Measurements from ENCODE around the gene CORO6. TPM values are rescaled to one million over a fixed set of nuclear protein-coding genes. Genes with fewer than 3 reads are reported as not detected.

Gene CORO6
- total and polyA plus RNA-seq, 2 experiments from 2014 or later, result 3.7 to 6.5 TPM

DNA sequence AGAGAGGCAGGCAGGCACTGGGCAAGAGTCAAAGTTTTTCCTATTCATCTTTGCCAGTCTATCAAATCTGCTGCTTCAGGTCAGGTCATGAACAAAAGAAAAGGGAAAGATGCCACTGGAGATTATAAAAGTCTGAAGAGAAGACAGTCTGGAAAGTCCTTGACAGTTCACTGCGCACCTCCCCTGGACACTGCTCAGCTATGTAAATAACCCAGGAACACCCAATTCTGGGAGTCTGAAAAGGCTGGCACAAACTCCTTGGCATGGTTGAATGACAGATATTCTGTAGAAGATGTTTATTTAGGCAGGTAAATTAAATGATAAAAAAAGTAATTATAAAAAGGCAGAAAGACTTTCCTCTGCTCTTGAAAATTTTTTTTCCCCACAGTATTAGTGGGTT is 5.2 kb upstream of the CORO6 start:
- H3K9me2 ChIP-seq (ENCODE audit: insufficient read depth), result no peaks in the 10 kb centered on the region
- H3K27me3 ChIP-seq (replicated peaks; ENCODE audit: insufficient read depth), result no peaks in the 10 kb centered on the region
- H4K20me1 ChIP-seq (ENCODE audit: insufficient read depth), result no peaks in the 10 kb centered on the region
- H3K4me2 ChIP-seq (ENCODE audit: unreplicated experiment), result no peak overlapping the region
- peaks cover 8% of the 10 kb centered on the region for H3K4me1 ChIP-seq (ENCODE audit: insufficient read depth)
- no peak for TF ChIP-seq EZH2phosphoT487 (IDR thresholded peaks at IDR 0.05; ENCODE audit: insufficient read depth, low read depth)
- TF ChIP-seq EZH2 (IDR thresholded peaks at IDR 0.05; ENCODE audit: insufficient read depth, poor library complexity, severe bottlenecking), result no peak
- H2AFZ ChIP-seq, result no peak overlapping the region
- no peaks in the 10 kb centered on the region; the same call in 1 of the 2 replicates for H3K36me3 ChIP-seq (ENCODE audit: low read depth)
- WGBS, 2 experiments (ENCODE audit: low coverage in 1 of 2, low lambda C conversion rate in 2 of 2, missing lambda C conversion rate in 2 of 2), result 87 to 94% methylated on average over 1 of the region's 1 CpG
- no peaks in the 10 kb centered on the region for H3K79me2 ChIP-seq (ENCODE audit: insufficient read depth)
- H3K9ac ChIP-seq, result no peak overlapping the region
- DNase-seq, result no peak
- H3K27ac ChIP-seq, result no peak overlapping the region
- no peak overlapping the region for H3K4me3 ChIP-seq
- no peaks in the 10 kb centered on the region for H3K9me3 ChIP-seq (ENCODE audit: low read depth)
- H3F3A ChIP-seq (ENCODE audit: insufficient read depth), result peaks cover 15% of the 10 kb centered on the region
- in situ Hi-C loops (cut with MboI), result no loop called here

DNA sequence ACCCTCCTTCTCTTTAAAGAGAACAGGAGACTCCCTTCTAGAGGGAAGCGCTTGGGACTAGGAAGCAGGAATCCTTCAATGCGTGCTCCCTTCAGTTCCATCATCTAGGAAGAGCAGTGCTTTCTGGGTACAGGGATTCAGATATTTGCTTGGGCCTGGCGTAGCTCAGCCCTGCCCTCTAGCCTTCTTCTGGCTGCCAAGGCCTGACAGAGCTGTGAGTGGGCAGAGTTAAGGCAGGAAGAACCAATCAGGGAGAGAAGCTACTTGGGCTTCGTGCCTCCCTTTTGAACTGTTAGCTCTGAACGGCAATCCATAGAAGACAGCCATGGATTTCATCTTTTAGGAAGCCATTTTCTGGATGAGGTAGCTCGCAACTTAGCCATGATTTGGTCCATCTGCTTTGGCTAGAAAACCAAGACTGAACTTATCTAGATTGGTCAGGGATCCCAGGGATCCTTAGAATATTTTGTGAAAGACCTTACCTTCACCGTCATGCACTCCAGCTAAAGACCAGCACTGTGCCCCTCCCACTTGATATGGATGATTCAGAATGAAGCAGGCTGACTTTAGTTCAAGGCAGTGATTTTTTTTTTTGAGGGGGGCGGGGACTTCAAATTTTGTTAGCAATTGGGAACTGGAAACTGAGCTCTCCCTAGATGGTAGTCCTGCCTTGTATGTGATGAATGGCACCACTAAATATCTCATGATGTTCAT is 2.5 kb upstream of the CORO6 start:
- peak; percentile 91 for DNase-seq
- Histone ChIP-seq H3K9me2 (ENCODE audit: insufficient read depth) (no peaks in the 10 kb centered on the region), H2AFZ (peak overlapping the region; percentile 78), H3F3A (ENCODE audit: insufficient read depth) (peaks cover 15% of the 10 kb centered on the region), H3K36me3 (ENCODE audit: low read depth) (no peaks in the 10 kb centered on the region), H3K4me1 (ENCODE audit: insufficient read depth) (peaks cover 8% of the 10 kb centered on the region), H3K79me2 (ENCODE audit: insufficient read depth) (no peaks in the 10 kb centered on the region), H3K27ac (peak overlapping the region; percentile 71), H4K20me1 (ENCODE audit: insufficient read depth) (no peaks in the 10 kb centered on the region), H3K27me3 (replicated peaks; ENCODE audit: insufficient read depth) (no peaks in the 10 kb centered on the region), H3K9ac (peak overlapping the region; percentile 41), H3K9me3 (ENCODE audit: low read depth) (no peaks in the 10 kb centered on the region), H3K4me2 (ENCODE audit: unreplicated experiment) (peak overlapping the region; percentile 35), H3K4me3 (peak overlapping the region; percentile 16; the same call in 1 of the 2 replicates)
- TF ChIP-seq EZH2 (IDR thresholded peaks at IDR 0.05; ENCODE audit: insufficient read depth, poor library complexity, severe bottlenecking) (no peak), EZH2phosphoT487 (IDR thresholded peaks at IDR 0.05; ENCODE audit: insufficient read depth, low read depth) (no peak)
- in situ Hi-C loops (cut with MboI), result no loop called here
- 18 to 24% methylated on average over 8 of the region's 8 CpGs for WGBS, 2 experiments (ENCODE audit: low coverage in 1 of 2, low lambda C conversion rate in 2 of 2, missing lambda C conversion rate in 2 of 2)

DNA sequence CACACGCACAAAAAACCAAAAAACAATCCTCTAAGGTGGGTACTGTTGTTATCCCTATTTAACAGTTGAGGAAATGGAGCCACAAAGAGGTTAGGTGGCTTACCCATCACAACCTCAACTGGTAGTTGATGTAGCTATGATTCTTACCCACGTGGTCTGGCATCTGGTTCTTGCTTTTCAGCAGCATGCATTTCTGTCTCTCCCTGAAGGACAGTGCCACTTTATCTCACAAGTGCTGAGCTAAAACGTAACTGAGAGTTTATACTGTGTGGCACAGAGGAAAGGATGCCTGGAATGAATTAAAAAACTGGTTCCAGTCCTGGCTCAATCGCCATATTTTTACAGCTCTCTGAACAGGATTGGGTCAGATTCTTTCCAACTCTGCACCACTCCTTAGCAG is 1.9 kb upstream of the CORO6 start:
- TF ChIP-seq EZH2phosphoT487 (IDR thresholded peaks at IDR 0.05; ENCODE audit: insufficient read depth, low read depth) (no peak), EZH2 (IDR thresholded peaks at IDR 0.05; ENCODE audit: insufficient read depth, poor library complexity, severe bottlenecking) (no peak)
- Histone ChIP-seq H3F3A (ENCODE audit: insufficient read depth) (peaks cover 15% of the 10 kb centered on the region), H3K9me3 (ENCODE audit: low read depth) (no peaks in the 10 kb centered on the region), H2AFZ (peak overlapping the region; percentile 78), H3K9me2 (ENCODE audit: insufficient read depth) (no peaks in the 10 kb centered on the region), H3K9ac (peak overlapping the region; percentile 33; the same call in 1 of the 2 replicates), H3K36me3 (ENCODE audit: low read depth) (no peaks in the 10 kb centered on the region), H3K4me1 (ENCODE audit: insufficient read depth) (peaks cover 8% of the 10 kb centered on the region), H3K27me3 (replicated peaks; ENCODE audit: insufficient read depth) (no peaks in the 10 kb centered on the region), H3K4me3 (no peak overlapping the region), H3K4me2 (ENCODE audit: unreplicated experiment) (peak overlapping the region; percentile 35), H3K27ac (peak overlapping the region; percentile 71), H3K79me2 (ENCODE audit: insufficient read depth) (no peaks in the 10 kb centered on the region), H4K20me1 (ENCODE audit: insufficient read depth) (no peaks in the 10 kb centered on the region)
- in situ Hi-C loops (cut with MboI), result no loop called here
- DNase-seq, result no peak
- 32 to 38% methylated on average over 4 of the region's 4 CpGs for WGBS, 2 experiments (ENCODE audit: low coverage in 1 of 2, low lambda C conversion rate in 2 of 2, missing lambda C conversion rate in 2 of 2)

DNA sequence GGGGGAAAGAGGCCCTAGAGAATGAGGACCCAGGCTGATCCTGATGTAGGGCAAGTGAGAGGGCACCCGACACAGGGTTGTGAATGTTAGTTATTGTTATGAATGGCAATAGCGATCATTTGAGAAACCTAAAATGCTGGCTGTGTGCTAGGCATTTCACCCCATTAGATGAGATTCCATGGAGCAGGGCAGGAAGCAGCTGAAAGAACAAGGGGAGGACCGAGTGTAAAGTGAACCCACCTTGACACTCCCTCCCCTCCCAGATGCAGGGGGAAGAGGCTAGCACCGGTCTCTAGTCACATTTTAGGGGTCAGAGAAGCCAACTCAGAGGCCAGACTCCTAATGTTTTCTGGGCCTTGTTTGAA is 553 bp upstream of the CORO6 start:
- TF ChIP-seq EZH2phosphoT487 (IDR thresholded peaks at IDR 0.05; ENCODE audit: insufficient read depth, low read depth), result no peak
- TF ChIP-seq EZH2 (IDR thresholded peaks at IDR 0.05; ENCODE audit: insufficient read depth, poor library complexity, severe bottlenecking), result no peak
- Histone ChIP-seq H3K36me3 (ENCODE audit: low read depth) (no peaks in the 10 kb centered on the region), H3K27me3 (replicated peaks; ENCODE audit: insufficient read depth) (no peaks in the 10 kb centered on the region), H3K9ac (no peak overlapping the region), H4K20me1 (ENCODE audit: insufficient read depth) (no peaks in the 10 kb centered on the region), H3K4me2 (ENCODE audit: unreplicated experiment) (no peak overlapping the region), H3K27ac (no peak overlapping the region), H3K79me2 (ENCODE audit: insufficient read depth) (no peaks in the 10 kb centered on the region), H3F3A (ENCODE audit: insufficient read depth) (peaks cover 15% of the 10 kb centered on the region), H3K4me3 (no peak overlapping the region), H3K9me3 (ENCODE audit: low read depth) (no peaks in the 10 kb centered on the region), H3K4me1 (ENCODE audit: insufficient read depth) (peaks cover 8% of the 10 kb centered on the region), H2AFZ (no peak overlapping the region), H3K9me2 (ENCODE audit: insufficient read depth) (no peaks in the 10 kb centered on the region)
- in situ Hi-C loops (cut with MboI), result no loop called here
- 50 to 61% methylated on average over 3 to 4 of the region's 4 CpGs for WGBS, 2 experiments (ENCODE audit: low coverage in 1 of 2, low lambda C conversion rate in 2 of 2, missing lambda C conversion rate in 2 of 2)
- no peak for DNase-seq

Measured in GM23248 (cell line).